H1 (cell line): ENCODE data around the gene RAB40A. TPM values are rescaled to one million over a fixed set of nuclear protein-coding genes. Genes with fewer than 3 reads are reported as not detected.
A peak's percentile ranks its signal among the peaks of the same experiment; 100 is the strongest.

Experiments used
- RAD21 ChIP-seq, 2 experiments: IDR thresholded peaks in 1 of 2; conservative IDR thresholded peaks in 1 of 2; 2 replicates each; pipeline ENCODE4 v1.6.1; 2011; ENCODE audit warnings: low read depth in 2 of 2, low read length in 2 of 2, improper control_type of control experiment in 1 of 2, inconsistent platforms in 1 of 2, mild to moderate bottlenecking in 1 of 2, moderate library complexity in 1 of 2
- polyA plus RNA-seq, 7 experiments: library from polyadenylated mRNA; depleted of rRNA in 3 of 7; stranded (reverse) in 5 of 7; unstranded in 2 of 7; fragments of >200 nt in 5 of 7; fragments of 200-250 nt in 2 of 7; gene quantifications; 1 replicate in 5 of 7; 2 replicates in 1 of 7; 4 replicates in 1 of 7; pipeline versions ENCODE4 v1.2.1 to v1.2.3, GENCODE V29; 2011 to 2013; ENCODE audit warnings: missing spikeins in 2 of 7, mixed read lengths in 2 of 7
- total RNA-seq: library from RNA; stranded (reverse); fragmentation: NEBNext Ultra II Directional; extraction: Animal tissue kit (Norgen Biotek cat#: 25700); gene quantifications from 2 replicates; pipeline ENCODE4 v1.2.1, GENCODE V29; 2021

The RAB40A gene
- total and polyA plus RNA-seq, 2 of the 8 experiments (the other 6 are each of a cell fraction or from before 2014, with no cell fraction given): 0.09 to 0.21 TPM

- peak; percentile 74 to 81 for TF ChIP-seq RAD21 (IDR thresholded peaks at IDR 0.05 in 1 of 2, conservative IDR thresholded peaks at IDR 0.05 in 1 of 2; ENCODE audit: low read depth in 2 of 2, low read length in 2 of 2)
Observed at GRCh38 chrX:103533511-103534216, 14.4 kb upstream of the RAB40A start (continued).
